ENCODE measurements around the gene MOXD1.
"Not testable (repeated sequence)": the region's sequence is repeated elsewhere in the genome, so short reads cannot be mapped to it uniquely, and the experiment has no call there.

The MOXD1 gene

DNA sequence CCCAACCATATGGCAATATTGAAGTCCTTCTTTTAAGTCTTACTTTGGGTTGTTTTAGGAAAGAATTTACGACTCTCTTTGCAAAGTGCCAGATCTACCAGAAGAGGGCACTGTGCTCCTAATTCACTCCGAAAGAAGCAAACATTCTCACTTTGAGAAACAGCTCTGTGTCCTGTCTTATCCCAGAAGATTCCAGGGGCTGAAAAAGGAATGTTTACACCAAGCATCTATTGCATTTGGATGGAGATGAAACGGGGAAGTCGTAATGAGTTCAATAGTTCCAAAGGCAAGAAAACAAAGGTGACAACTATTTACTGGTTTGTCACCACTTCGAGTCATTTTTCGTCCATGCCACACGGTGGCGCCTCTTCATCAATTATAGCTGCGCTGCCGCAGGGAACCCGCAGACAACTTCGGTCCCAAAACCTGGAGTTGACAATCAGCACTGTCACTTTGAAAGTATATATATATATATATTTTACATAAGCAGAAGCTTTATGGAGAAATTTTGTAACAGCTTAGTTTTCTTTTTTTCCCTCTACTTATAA, 121.6 kb downstream of the MOXD1 start:
- peak; percentile 64 for DNase-seq

DNA sequence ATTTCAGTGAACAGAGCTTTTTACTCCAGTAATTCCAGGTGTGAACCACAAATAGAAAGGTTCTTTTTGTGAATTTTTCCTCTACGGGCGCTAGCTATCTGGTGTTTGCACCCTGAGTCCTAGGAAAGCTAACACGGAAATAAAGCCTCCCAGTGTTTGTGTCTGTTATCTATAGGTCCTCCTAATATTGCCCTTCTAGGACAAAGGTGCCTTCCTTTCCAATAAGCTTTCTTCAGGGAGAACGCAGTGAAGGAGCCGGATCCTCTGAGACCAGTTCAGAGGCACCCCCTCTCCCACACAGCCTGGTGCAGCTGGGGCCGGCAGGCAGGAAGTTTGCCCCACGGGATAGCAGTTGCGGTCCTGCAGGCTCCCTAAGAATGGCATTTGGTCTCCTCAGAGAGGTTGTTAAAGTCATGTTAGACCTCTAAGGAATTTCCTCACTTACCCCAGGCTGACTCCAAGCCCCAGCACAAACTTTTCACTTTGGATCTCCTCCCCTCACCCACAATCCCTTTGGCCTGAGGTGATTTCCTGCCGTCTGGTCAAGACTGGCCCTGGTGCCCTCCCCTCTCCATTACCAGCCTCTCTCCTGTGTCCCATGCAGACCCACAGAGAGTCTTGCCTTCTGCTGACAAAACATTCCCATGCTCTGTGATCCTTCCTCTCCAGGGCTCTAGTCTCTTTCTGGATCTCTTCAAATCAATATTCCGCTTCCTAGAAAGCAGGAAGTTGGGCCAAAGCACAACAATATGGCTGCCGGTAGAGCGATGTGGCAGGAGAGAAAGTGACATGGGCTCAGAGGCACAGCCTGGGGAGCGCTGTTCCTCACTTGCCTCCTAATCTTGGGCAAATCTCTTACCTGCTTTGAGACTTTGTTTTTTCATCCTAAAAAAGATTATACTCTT, 126.0 kb downstream of the MOXD1 start:
- no peak for DNase-seq

DNA sequence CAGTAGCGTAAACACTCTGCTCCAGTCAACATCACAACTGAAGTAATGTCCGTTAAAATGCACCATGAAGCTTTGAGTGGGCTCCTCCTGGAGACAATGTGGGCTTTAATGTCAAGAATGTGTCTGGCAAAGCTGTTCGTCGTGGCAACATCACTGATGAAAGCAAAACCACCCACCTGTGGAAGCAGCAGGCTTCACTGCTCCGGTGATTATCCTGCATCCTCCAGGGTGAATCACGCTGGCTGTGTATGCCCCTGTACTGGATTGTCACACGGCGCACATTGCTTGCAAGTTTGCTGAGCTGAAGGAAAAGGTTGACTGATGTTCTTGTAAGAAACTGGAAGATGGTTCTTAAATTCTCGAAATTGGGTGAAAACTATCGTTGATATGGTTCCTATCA, 128.5 kb downstream of the MOXD1 start:
- no peak for DNase-seq

DNA sequence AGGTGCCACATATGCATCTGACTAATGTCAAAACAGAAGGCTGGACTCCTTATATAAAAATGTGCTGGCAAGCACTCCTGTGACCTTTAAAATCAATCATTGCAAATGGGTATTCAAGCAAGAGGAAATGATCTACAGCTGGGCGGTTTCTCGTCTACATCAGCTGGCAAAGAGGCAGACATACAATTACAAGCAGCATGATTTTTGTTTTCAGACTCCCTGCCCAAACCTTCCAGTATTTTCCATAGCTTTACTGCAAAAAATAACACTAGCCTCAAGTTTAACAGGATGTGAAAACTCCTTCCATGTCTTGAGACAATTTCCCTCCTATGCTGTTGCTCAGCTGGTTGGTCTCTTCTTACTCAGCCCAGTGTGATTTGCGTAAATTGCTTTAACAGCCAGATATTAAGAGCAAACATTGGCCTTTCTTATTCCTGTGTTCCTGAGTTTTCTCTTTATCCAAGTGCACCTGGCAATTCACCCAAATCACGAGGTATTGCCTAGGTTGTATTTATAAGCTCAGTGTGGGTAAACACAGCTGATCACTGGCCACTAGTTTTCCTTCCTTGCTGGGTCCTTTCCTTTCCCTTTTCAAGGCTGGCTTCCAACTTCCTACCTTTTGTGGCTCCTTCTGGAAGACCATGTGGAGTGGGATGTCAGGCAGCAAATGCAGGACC, 130.4 kb downstream of the MOXD1 start:
- DNase-seq, result no peak

DNA sequence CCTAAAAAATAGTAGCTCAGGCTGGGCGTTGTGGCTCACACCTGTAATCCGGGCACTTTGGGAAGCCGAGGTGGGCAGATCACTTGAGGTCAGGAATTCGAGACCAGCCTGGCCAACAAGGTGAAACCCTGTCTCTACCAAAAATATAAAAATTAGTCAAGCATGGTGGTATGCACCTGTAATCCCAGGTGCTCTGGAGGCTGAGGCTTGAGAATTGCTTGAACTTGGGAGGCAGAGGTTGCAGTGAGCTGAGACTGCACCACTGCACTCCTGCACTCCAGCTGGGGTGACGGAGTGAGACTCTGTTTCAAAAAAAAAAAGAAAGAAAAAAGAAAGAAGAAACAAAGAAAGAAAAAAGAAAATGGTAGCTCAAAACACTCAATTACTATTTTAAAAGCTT, 132.6 kb downstream of the MOXD1 start:
- DNase-seq, result not testable (repeated sequence)

DNA sequence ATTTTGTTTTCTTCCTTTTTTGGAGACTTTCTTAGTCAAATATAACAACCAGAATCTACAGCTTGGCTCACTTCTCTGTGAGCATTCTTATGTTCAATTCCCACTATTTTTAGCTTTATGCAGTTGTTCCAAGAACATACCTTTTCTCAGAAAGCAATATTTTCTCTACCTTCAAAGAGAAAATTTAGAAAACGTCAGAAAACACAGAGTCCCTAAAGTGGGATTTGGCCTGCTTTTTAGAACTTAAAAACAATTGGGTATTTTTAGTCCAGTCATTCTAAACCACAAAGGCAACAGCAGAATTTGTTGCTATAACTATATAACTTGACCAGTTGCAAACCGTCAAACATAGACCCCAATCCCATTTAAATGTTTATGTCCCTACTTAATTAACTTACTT, 133.1 kb downstream of the MOXD1 start:
- DNase-seq, result no peak

DNA sequence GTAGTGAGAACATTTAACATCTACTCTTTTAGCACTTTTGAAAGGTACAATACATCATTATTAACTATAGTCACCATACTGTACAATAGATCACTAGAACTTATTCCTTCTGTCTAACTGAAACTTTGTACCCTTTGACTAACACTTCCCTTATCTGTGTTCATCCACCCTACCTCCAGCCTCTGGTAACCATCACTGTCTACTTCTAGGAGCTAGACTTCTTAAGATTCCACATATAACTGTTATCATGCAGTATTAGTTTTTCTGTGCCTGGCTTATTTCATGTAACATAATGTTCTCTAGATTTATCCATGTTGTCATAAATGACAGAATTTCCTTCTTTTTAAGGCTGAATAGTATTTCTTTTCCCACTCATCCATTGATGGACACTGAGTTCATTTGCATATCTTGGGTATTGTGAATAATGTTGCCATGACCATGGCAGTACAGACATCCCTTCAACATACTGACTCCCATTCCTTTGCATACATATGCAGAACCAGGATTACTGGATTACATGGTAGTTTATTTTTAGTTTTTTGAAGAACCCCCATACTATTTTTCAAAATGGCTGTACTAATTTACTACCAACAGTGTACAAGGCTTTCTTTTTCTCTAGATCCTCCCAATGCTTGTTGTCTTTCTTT, 135.7 kb downstream of the MOXD1 start:
- DNase-seq, result no peak

DNA sequence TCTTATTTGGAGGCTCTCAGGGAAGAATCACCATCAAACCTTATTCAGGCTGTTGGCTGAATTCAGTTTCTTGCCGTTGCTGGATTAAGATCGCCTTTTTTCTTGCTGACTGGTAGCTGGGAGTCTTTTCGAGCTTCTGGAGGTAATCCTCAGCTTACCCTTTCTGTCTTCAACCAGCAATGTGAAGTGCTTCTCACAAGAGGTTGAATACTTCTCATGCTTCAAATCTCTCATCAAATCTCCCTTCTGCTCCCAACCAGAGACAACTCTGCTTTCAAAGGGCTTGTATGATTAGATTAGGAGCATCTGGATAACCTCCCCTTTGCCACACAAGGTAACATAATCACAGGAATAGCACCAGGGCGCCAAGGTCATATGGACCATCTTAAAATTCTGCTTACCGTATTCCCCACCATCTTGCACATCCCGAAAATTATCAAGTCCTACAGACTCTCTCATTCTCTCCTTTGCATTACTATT, 137.2 kb downstream of the MOXD1 start:
- no peak for DNase-seq

DNA sequence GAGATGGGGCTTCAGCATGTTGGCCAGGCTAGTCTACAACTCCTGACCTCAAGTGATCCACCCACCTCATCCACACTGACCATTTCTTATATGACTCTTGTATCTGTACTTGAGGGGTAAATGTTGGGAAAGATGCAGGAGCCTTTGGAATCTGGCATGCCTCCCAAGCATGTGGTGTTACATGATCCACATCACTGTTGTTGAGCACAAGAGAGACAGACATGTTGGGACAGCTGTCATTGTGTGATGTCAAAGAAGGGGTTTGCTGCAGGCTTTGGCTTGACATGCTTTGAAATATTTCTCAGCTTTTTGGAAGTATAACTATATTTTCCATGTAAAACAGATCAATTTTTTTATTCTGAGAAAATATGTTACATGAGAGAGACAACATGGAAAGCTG, 139.9 kb downstream of the MOXD1 start:
- DNase-seq, result no peak

DNA sequence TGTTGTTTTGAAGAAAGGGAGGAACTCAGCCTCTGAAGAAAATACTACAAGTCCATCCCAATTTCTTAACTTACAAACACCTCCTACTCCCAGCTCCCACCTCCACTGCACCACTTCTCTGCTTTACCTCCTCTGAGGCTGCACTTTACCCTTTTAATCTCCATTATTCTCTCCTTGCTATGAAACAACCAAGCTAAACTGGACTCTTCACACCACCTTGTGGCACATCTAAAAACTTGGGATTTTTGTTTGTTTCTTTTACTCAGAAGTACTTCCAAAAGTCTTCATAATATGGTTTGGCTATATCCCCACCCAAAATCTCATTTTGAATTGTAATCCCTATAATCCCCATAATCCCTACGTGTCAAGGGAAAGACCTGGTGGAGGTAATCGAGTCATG, 142.2 kb downstream of the MOXD1 start:
- DNase-seq, result no peak

DNA sequence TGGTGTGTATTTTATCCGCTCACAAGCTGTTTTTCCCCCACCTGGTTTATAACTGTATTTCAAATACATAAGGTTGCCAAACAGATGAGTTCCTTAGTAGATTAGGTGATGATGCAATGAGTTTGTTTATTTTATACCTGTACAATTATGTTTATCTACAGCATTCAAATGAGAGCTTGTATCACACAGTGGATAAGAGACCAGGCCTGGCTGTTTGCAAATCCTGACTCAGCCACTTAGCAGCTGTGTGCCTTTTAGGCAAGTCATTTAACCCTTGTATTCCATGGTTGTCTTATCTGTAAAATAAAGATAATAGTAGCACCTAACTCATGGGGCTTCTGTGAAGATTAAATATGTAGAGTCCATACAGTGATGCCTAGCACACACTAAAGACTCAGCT, 143.7 kb downstream of the MOXD1 start:
- DNase-seq, result no peak

DNA sequence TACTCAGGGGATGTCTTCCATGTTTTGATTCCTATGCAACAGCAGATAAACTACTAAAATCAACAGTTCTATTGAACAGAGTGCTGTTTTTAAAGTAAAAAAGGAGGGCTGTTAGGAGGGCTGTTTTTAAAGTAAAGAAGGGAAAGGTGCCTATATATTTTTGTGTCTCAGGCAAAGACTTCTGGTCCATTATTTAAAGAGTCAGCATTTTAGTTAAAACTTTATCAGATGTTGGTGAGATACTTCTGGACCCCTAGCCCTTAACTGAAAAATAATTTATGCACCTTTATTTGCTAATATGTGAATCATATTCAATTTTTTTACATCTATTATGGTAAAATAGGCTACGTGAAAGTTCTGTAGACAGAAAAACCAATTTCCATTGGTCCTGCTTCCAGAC, 144.8 kb downstream of the MOXD1 start:
- DNase-seq, result no peak

DNA sequence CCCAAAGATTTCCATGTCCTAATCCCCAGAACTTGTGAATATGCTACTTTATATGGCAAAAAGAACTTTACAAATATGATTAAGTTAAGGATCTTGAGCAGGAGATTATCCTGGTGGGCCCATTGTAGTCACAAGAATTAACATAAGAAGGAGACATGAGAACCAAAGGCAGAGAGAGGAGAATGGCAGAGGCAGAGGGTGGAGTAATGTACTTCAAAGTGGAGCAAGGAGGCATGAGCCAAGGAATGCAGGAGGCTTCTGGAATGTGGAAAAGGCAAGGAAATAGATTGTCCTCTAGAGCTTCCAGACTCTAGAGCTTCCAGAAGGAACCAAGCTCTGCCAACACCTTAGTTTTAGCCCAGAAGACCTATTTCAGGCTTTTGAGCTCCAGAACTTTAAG, 147.4 kb downstream of the MOXD1 start:
- DNase-seq, result no peak

DNA sequence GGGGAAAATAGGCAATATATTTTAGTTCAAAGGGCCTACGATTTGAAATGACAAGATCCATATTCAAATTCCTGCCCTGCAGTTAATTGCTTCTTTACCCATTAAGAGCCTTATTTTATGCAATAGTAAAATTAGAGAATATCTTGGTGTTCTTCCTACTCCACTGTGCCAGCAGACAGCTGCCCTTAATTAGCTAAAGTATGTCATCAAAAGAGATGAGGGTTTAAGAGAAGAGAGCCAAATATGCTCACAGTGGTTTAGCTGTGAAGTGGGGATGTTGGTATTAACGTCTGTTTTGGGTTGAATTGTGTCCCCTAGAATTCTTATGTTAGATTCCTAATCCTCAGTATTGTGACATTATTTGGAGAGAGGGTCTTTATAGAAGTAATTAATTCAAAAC, 148.1 kb downstream of the MOXD1 start:
- no peak for DNase-seq

DNA sequence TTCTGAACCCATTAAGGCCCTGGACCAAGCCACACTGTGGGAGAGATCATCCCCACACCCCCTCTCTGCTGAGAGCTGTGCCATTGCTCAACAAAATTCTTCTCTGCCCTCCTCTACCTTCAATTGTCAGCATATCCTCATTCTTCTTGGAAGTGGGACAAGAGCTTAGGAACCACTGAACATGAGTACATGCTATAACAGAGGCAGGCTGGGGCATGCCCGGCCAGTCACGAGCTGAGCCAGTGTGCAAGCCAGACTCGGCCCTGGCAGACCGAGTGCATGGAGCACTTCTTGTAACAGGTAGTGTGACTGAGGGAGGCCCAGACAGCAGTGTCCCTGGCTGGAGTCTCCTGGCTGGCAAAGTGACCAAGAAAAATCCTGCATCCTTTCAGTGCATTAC, 149.2 kb downstream of the MOXD1 start:
- no peak for DNase-seq

DNA sequence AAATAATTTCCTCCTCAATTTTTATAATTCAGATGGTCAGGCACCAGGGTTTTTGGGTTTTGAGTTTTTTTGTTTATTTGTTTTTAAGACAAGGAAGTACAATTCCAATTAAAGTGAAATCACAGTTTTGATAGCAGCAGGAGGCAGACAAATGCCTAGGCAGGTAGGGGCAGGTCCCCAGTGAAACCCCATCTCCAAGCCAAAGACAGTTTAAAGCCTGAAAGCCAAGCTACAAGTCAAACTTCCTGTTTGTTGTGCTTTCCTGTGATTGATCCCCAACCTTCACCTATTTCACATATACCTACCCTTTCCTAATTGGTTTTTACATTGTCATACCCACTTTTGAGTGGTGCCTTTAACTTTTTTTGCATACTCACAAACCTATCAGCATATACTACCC, 149.6 kb downstream of the MOXD1 start:
- no peak for DNase-seq

DNA sequence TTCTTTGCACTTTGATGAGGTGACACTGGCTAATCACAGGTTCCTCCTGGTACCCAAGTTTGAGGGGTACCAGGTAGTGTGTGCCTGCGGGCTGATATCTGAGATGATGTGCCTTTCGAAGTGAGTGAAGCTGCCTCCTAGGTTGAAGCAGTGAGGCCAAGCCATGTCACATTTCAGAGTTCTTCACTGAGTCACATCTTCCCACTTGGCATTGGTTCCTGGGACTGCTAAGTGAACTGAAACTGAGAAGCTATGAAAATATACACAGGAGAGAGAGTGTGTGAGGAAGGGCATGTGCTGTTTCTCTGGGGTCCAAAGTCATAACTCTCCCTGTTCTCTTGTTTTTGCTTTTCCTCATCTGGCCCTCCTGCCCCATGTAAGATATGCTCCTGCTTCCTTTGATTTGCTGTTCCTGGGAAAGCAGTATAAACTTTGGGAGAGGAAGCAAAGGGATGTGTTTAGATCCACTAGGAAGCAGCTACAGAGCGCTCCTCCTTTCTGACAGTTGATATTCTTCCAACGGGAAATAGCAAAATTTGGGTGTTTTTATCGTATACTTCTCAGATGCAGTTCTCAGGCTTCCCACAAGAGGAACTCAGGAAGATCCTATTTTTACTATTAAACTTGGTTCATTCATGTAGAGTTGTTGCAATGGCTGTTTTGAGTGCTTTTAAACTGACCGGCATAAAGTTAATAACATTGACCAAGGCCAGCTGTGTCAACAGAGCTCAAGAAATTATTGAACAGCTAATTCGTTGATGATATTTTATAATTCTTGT, 153.7 kb downstream of the MOXD1 start:
- DNase-seq, result no peak

DNA sequence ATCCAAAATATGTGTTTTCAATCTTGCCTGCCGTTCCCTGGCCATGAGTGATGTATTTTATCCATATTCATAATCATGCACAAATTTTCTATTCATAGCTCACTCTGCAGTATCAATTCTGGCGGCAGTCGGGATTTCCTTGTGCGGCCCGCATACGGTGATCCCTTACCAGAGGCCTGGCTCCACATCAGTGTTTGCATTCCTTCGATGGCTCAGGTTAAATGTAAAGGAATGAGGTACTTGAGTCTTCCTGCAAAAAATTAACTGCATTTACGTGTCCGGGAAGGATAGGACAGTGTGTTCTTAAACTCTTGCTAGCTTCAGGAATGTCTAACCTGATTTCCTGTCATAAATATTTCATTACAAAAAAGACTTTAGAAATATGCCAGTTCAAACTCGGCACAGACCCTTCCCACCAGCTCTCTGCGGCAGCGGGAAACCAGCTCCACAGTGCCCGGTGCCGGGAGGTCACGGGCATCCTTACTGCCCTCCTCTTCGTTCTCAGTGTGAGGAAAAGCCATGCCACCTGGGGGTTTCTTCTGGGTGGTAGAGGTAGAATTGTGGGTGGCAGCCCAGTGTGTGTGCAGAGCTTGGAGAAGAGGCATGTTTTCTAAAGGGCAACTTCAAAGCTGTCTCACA, 154.5 kb downstream of the MOXD1 start:
- no peak for DNase-seq

DNA sequence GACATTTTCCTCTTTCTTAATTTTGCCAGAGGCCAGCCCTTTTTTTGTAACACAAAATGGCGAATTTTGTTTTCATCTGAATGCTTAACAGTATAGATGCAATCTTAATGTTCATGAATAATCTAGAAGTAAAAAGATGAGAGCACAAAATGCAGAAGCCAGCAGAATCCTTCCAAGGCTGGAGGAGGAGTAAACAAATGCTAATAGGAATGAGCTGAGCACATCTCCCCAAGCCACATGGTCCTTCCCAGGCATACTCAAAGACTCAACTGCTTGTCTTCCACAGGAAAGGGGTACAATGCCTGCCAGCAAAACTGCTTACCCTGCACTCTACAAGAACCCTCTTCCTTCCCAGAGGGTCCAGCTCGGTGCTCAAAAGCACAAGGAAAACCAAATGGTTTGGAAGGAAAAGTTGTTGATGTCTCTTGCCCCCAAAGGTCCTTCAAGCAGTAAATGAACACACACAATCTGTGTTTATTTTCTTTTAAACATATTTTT, 155.1 kb downstream of the MOXD1 start:
- no peak for DNase-seq

Measured in activated CD4-positive, alpha-beta T cell treated with anti-CD3 and anti-CD28 coated beads, Interleukin-2, amount 50 U/mL, for 1 hour (primary cell).